GM12878 (cell line): Measurements from ENCODE around the gene EXOSC10. TPM values are rescaled to one million over a fixed set of nuclear protein-coding genes. Genes with fewer than 3 reads are reported as not detected.

Source experiments
- ATAC-seq: fragments of 200-7000 bp; cut with Tn5 transposase; 3 replicates; pipeline ENCODE4 v1.9.1; 2020; ENCODE audit warnings: mild to moderate bottlenecking, moderate library complexity
- BruUV-seq: library from RNA; stranded (reverse); fragments of 400-500 nt; replicated peaks from 2 replicates; lab custom pipeline; 2021; lab: Mats Ljungman, UMichigan
- CTCF ChIA-PET: fragments of 300-600 bp; sonication (Branson Sonifier 250); formaldehyde crosslinking; extraction: SDS; loops from one replicate; lab custom pipeline; 2021; ENCODE audit warnings: inconsistent platforms; lab: Yijun Ruan, JAX
- POLR2A ChIA-PET: fragments of 350-600 bp; formaldehyde crosslinking; extraction: SDS; loops from one replicate; lab custom pipeline; 2021; ENCODE audit warnings: inconsistent platforms; lab: Charles Lee
- RAD21 ChIA-PET: fragments of 300-600 bp; sonication (Branson Sonifier 250); formaldehyde crosslinking; loops from one replicate; lab custom pipeline; 2023; ENCODE audit warnings: antibody characterized with exemption; ENCODE audit not compliant: unreplicated experiment; lab: Charles Lee
- SMC1A ChIA-PET: fragments of 300-600 bp; sonication (Branson Sonifier 250); formaldehyde crosslinking; loops from one replicate; lab custom pipeline; 2023; ENCODE audit not compliant: unreplicated experiment, uncharacterized antibody; lab: Charles Lee
- DNase-seq: peaks from one replicate; pipeline ENCODE4 v3.0.0-alpha.2; 2011; ENCODE audit warnings: low read depth, low spot score
- FAIRE-seq: peaks from 3 replicates; lab custom pipeline; 2011; peaks lifted over from hg19 to GRCh38; lab: Jason Lieb, UNC
- H2AFZ ChIP-seq: 2 replicates; pipeline ENCODE4 v1.6.0; 2011; ENCODE audit warnings: low read depth, low read length, control low read depth; ENCODE audit not compliant: control insufficient read depth
- H3K27ac ChIP-seq: 2 replicates; pipeline ENCODE4 v1.5.1; 2011; ENCODE audit warnings: control low read depth; ENCODE audit not compliant: control insufficient read depth, insufficient read depth
- H3K27me3 ChIP-seq, 2 experiments: replicated peaks in 1 of 2; 2 replicates each; pipeline versions ENCODE4 v1.6.0 to v1.6.1; 2011; ENCODE audit warnings: low read length in 1 of 2; ENCODE audit not compliant: control insufficient read depth in 2 of 2, insufficient read depth in 2 of 2
- H3K36me3 ChIP-seq, 2 experiments: 2 replicates each; pipeline ENCODE4 v1.5.1; 2011; ENCODE audit warnings: low read length in 1 of 2; ENCODE audit not compliant: control insufficient read depth in 2 of 2, insufficient read depth in 2 of 2
- H3K4me1 ChIP-seq: 2 replicates; pipeline ENCODE4 v1.6.1; 2011; ENCODE audit warnings: mild to moderate bottlenecking, low read length, moderate library complexity, mixed read lengths; ENCODE audit not compliant: control insufficient read depth, insufficient read depth
- H3K4me2 ChIP-seq: 2 replicates; pipeline ENCODE4 v1.6.0; 2011; ENCODE audit warnings: control low read depth; ENCODE audit not compliant: control insufficient read depth, insufficient read depth
- H3K4me3 ChIP-seq: fragments of 200-600 bp; sonication (generic); 2 replicates; pipeline ENCODE4 v1.5.1; 2016
- H3K79me2 ChIP-seq: 2 replicates; pipeline ENCODE4 v1.6.0; 2011; ENCODE audit warnings: low read length; ENCODE audit not compliant: control insufficient read depth, insufficient read depth
- H3K9ac ChIP-seq: 2 replicates; pipeline ENCODE4 v1.8.0; 2011; ENCODE audit warnings: low read length, control low read depth, mixed read lengths; ENCODE audit not compliant: control insufficient read depth, insufficient read depth
- H3K9me3 ChIP-seq: replicated peaks from 3 replicates; pipeline ENCODE4 v1.5.1; 2011; ENCODE audit warnings: mild to moderate bottlenecking, low read length; ENCODE audit not compliant: control insufficient read depth, insufficient read depth
- H4K20me1 ChIP-seq: 2 replicates; pipeline ENCODE4 v1.6.0; 2011; ENCODE audit not compliant: control insufficient read depth, insufficient read depth
- DPF2 ChIP-seq: fragments of 450-650 bp; IDR thresholded peaks from 2 replicates; pipeline ENCODE4 v1.6.1; 2017; ENCODE audit warnings: mild to moderate bottlenecking
- E2F8 ChIP-seq: fragments of 450-650 bp; IDR thresholded peaks from 2 replicates; pipeline ENCODE4 v1.6.1; 2018; ENCODE audit warnings: mild to moderate bottlenecking, low read depth, moderate library complexity; ENCODE audit not compliant: partially characterized antibody
- EP300 ChIP-seq, 2 experiments: fragments of 150-350 bp in 1 of 2; IDR thresholded peaks; 2 replicates each; pipeline ENCODE4 v1.6.1; 2011 to 2012; ENCODE audit warnings: low read depth in 2 of 2, low read length in 2 of 2, borderline replicate concordance in 1 of 2, improper control_type of control experiment in 1 of 2, inconsistent platforms in 1 of 2; ENCODE audit not compliant: control insufficient read depth in 1 of 2
- JUND ChIP-seq: IDR thresholded peaks from 2 replicates; pipeline ENCODE4 v1.6.1; 2012; ENCODE audit warnings: low read depth, mild to moderate bottlenecking, low read length, improper control_type of control experiment, moderate library complexity
- NBN ChIP-seq: fragments of 450-650 bp; IDR thresholded peaks from 2 replicates; pipeline ENCODE4 v1.6.1; 2016
- NR2C1 ChIP-seq: fragments of 450-650 bp; IDR thresholded peaks from 2 replicates; pipeline ENCODE4 v1.6.1; 2017; ENCODE audit warnings: antibody characterized with exemption, mild to moderate bottlenecking, moderate library complexity
- RAD21 ChIP-seq: IDR thresholded peaks from 2 replicates; pipeline ENCODE4 v1.6.1; 2011; ENCODE audit warnings: mild to moderate bottlenecking, low read depth, low read length, moderate library complexity; ENCODE audit not compliant: insufficient read depth
- RCOR1 ChIP-seq: conservative IDR thresholded peaks from 2 replicates; pipeline ENCODE4 v1.6.1; 2012; ENCODE audit warnings: low read depth, low read length, improper control_type of control experiment
- SMAD5 ChIP-seq: IDR thresholded peaks from 2 replicates; pipeline ENCODE4 v1.6.1; 2016; ENCODE audit warnings: antibody characterized with exemption, low read depth
- SREBF1 ChIP-seq: IDR thresholded peaks from 2 replicates; pipeline ENCODE4 v1.6.1; 2012; ENCODE audit warnings: mild to moderate bottlenecking, low read length
- SREBF2 ChIP-seq: IDR thresholded peaks from 2 replicates; pipeline ENCODE4 v1.6.1; 2012; ENCODE audit warnings: mild to moderate bottlenecking, low read length
- TARDBP ChIP-seq: IDR thresholded peaks from 2 replicates; pipeline ENCODE4 v1.6.1; 2016; ENCODE audit warnings: borderline replicate concordance
- ZNF217 ChIP-seq: fragments of 450-650 bp; IDR thresholded peaks from 2 replicates; pipeline ENCODE4 v1.6.1; 2017; ENCODE audit warnings: antibody characterized with exemption, mild to moderate bottlenecking
- ZNF24 ChIP-seq: fragments of 450-650 bp; IDR thresholded peaks from 2 replicates; pipeline ENCODE4 v1.6.1; 2017; ENCODE audit warnings: antibody characterized with exemption, mild to moderate bottlenecking
- WGBS: methylation state at CpG from one replicate; pipeline ENCODE4 v1.1.6; 2016; ENCODE audit warnings: low lambda C conversion rate; ENCODE audit not compliant: insufficient replicate concordance, insufficient coverage; ENCODE audit errors: missing lambda C conversion rate; 5-methylcytosine and 5-hydroxymethylcytosine counted together
- in situ Hi-C: fragments of 300-500 bp; cut with MboI; formaldehyde crosslinking; loops from 9 replicates; pipeline ENCODE4 v1.14.3; 2018; ENCODE audit warnings: mixed read lengths
- intact Hi-C: fragments of 100-400 bp; cut with micrococcal nuclease; formaldehyde crosslinking; loops from one replicate; pipeline ENCODE4 v1.14.2; 2022; ENCODE audit not compliant: unreplicated experiment
- polyA plus RNA-seq, 11 experiments: library from polyadenylated mRNA; depleted of rRNA in 4 of 11; unstranded in 6 of 11; stranded (reverse) in 5 of 11; fragments of >200 nt; fragmentation: Nextera tagmentation in 4 of 11; fragmentation: Illumina TruSeq in 1 of 11; extraction: Ambion mirVana in 4 of 11; extraction: Trizol in 1 of 11; gene quantifications; 1 replicate in 1 of 11; 2 replicates in 10 of 11; pipeline versions ENCODE4 v1.2.1 to v1.2.3, GENCODE V29; 2011 to 2016; ENCODE audit warnings: inconsistent platforms in 2 of 11, missing spikeins in 2 of 11, low read depth in 1 of 11
- total RNA-seq, 4 experiments: library from RNA; depleted of rRNA in 3 of 4; stranded (reverse); fragments of >200 nt in 3 of 4; fragmentation: Illumina TruSeq in 1 of 4; extraction: Trizol in 1 of 4; gene quantifications; 2 replicates each; pipeline versions ENCODE4 v1.2.1 to v1.2.3, GENCODE V29; 2013 to 2021
- TF ChIP-seq, protein P1 (sequence below): fragments of 150-350 bp; IDR thresholded peaks from 2 replicates; pipeline ENCODE4 v1.6.1; 2014; ENCODE audit warnings: mild to moderate bottlenecking, low read depth, low read length

The EXOSC10 gene
- total and polyA plus RNA-seq, 10 of the 15 experiments (the other 5 are each of a cell fraction or from before 2014, with no cell fraction given), result 16.2 to 86.5 (median 66.4) TPM

GRCh38 chr1:11046625-11047365, 52.9 kb downstream of the EXOSC10 start, which contains the start of gene MASP2:
Gene MASP2, minus strand, starts transcription at chr1:11047239. Its CDS starts 32 bp downstream, at chr1:11047207.
- ChIA-PET POLR2A (no interaction called here), SMC1A (no interaction called here), RAD21 (no interaction called here), CTCF (interaction anchor here (1.3 kb wide), 1 partner anchor 9 kb away, joined by 7 read pairs; no protein-coding TSS in a partner anchor)
- Histone ChIP-seq H3K4me2 (no peak within 1 kb of the TSS), H4K20me1 (no peaks in the 10 kb centered on the region), H3K4me3 (no peak within 1 kb of the TSS), H3K27ac (no peak within 1 kb of the TSS), H3K4me1 (peaks cover 2% of the 10 kb centered on the region), H3K9ac (no peak within 1 kb of the TSS), H2AFZ (no peak within 1 kb of the TSS), H3K9me3 (no peaks in the 10 kb centered on the region), H3K27me3 (no peaks in the 10 kb centered on the region), H3K36me3 (no peaks in the 10 kb centered on the region), H3K79me2 (no peaks in the 10 kb centered on the region)
- FAIRE-seq, result no peak
- BruUV-seq, result no TSS peak
- DNase-seq, result no peak
- 64% methylated on average over 28 of the region's 28 CpGs for WGBS
- in situ Hi-C loops, result no loop called here
- TF ChIP-seq ZNF217 (no peak), SREBF2 (no peak), DPF2 (no peak)
- TF ChIP-seq, protein P1, sequence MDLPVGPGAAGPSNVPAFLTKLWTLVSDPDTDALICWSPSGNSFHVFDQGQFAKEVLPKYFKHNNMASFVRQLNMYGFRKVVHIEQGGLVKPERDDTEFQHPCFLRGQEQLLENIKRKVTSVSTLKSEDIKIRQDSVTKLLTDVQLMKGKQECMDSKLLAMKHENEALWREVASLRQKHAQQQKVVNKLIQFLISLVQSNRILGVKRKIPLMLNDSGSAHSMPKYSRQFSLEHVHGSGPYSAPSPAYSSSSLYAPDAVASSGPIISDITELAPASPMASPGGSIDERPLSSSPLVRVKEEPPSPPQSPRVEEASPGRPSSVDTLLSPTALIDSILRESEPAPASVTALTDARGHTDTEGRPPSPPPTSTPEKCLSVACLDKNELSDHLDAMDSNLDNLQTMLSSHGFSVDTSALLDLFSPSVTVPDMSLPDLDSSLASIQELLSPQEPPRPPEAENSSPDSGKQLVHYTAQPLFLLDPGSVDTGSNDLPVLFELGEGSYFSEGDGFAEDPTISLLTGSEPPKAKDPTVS, result no peak
- no peak for ATAC-seq
- intact Hi-C loops, result no loop called here

DNA sequence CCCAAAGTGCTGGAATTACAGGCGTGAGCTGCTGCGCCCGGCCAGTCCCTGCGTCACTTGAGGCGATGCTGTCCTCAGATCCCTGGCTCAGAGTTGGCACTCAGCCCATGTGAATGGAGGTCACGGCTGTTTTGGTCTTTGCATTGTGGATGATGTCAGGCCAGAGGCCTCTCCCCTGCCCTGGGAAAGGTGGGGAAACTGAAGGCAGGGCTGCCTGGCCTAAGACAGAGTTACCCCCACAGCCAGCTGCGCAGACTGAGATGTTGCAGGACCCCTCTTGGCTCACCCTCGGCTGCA, 53.5 kb downstream of the EXOSC10 start:
- ChIA-PET SMC1A (no interaction called here), CTCF (interaction anchor here (1.3 kb wide), 1 partner anchor 9 kb away, joined by 7 read pairs; no protein-coding TSS in a partner anchor), RAD21 (no interaction called here), POLR2A (no interaction called here)
- no peaks in the 10 kb centered on the region for H3K79me2 ChIP-seq
- H3K4me3 ChIP-seq, result no peak overlapping the region
- H4K20me1 ChIP-seq, result no peaks in the 10 kb centered on the region
- H3K27ac ChIP-seq, result no peak overlapping the region
- no peaks in the 10 kb centered on the region for H3K4me1 ChIP-seq
- in situ Hi-C loops (no loop called here), intact Hi-C loops (no loop called here)
- H3K36me3 ChIP-seq, result no peaks in the 10 kb centered on the region
- no TSS peak for BruUV-seq
- FAIRE-seq (no peak), DNase-seq (no peak), ATAC-seq (no peak)
- H3K27me3 ChIP-seq, result no peaks in the 10 kb centered on the region
- H3K4me2 ChIP-seq, result no peak overlapping the region
- WGBS, result 71% methylated on average over 8 of the region's 8 CpGs
- no peak overlapping the region for H2AFZ ChIP-seq
- no peaks in the 10 kb centered on the region for H3K9me3 ChIP-seq
- H3K9ac ChIP-seq, result no peak overlapping the region
- TF ChIP-seq RCOR1 (no peak), NR2C1 (no peak), SMAD5 (no peak), ZNF24 (no peak), EP300 (IDR thresholded peaks at IDR 0.05; ENCODE audit: borderline replicate concordance in 1 of 2, control insufficient read depth in 1 of 2, low read depth in 2 of 2, low read length in 2 of 2) (no peak), RAD21 (no peak), JUND (no peak), NBN (no peak), SREBF1 (no peak), TARDBP (no peak), E2F8 (no peak)
